AG08395 (cell line): ENCODE data around the gene DSG2.

Source experiments
- DNase-seq: peaks from one replicate; pipeline ENCODE4 v3.0.0; 2012; ENCODE audit warnings: mixed read lengths, low spot score

The DSG2 gene

DNA sequence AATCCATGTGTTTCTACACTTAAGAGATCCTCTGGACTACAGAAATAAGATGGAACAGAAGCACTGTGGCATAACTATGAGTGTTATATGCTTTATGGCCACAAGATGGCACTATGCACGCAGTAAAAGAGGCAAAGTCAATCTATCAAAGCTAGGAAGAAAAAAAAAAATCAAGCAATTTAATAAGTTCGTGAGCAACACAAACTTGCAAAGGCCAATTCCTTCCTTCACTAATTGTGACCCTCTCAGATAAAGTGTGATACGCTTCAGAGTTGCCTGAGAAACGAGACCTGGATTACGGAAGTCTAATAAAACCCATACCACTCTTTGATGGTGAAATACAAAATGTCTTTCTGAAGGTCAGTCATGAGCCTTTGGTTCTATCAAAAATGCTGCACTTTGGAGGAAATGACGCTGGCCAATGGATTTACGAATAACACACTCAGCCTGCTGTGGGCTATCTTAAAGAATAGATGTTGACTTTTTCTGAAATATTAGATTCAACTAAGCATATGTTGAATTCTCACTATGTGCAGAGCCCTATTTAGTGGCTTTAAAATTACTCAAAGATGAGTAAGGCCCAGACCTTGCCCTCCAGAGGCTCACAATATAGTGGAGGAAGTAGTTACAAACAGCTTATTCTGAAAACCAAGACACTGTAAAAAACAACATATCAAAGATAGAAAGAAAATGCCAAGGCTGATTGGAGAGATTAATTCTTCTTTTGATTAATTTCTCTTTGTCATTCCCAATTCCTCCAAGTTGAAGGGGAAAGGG lies 58.2 kb downstream of the DSG2 start:
- DNase-seq, result peak; percentile 50

DNA sequence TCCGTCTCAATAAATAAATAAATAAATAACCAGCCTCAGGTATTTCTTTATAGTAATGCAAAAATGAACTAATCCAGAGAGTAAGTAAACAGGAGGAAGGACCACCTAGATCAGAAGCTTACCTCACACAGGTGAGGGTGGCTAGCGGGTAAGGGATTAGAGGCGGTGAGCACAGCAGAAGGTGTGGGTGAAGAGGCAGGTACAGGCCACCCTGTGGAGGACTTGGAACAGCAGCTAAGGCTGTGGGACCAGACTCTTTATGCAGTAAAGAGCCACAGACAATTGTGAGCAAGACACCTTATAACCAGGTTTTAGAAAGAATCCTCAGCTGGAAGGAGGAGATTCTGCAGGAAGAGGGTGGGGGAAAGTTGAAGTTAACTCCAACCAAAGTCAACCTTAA lies 59.5 kb downstream of the DSG2 start:
- DNase-seq, result no peak

DNA sequence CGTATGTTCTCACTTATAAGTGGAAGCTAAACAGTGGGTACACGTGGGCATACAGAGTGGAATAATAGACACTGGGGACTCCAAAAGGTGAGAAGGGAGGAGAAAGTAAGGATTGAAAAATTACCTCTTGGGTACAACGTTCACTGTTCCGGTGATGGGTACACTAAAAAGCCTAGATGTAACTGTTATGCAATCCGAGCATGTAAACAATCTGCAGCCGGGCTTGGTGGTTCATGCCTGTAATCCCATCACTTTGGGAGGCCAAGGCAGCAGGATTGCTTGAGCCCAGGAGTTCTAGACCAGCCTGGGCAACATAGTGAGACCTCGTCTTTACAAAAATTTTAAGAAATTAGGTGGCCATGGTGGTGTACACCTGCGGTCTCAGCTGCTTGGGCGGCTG lies 60.6 kb downstream of the DSG2 start:
- no peak for DNase-seq

DNA sequence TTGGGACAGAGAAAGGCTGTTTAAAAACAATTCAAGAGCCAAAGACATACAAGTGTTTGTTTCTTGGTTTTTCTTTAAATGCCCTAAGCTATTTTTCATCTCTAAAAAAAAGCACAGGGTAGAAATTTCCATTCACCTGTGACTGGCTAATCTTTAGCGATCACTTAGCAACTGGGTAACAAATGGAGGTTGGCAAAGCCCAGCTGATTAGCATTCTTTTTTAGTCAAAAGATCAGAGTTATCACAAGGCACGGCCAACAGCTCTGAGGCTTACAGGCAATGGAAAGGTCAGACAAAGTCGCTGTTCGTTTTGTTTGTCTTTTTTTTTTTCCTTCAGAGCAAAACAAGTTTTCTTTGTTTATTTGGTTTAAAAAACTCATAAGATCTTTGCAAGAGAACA lies 64.7 kb downstream of the DSG2 start:
- no peak for DNase-seq

DNA sequence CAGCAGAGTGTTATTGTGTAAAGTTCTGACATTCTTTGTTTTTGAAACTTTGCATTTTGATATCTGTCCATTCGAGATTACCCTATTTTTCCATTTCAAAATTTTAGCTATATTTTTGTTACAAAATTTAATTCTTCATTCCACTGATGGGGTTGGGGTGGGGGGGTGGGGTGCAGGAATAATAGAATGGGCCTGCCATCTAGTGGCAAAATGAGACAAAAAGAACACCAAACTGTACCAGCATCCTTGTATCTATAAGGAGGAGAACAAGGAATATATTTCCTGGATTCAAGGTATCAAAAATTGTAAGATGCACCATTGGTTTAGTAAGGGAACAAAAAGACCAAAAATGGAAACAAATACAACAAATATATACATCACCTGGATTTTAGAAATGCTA lies 65.8 kb downstream of the DSG2 start:
- no peak for DNase-seq

DNA sequence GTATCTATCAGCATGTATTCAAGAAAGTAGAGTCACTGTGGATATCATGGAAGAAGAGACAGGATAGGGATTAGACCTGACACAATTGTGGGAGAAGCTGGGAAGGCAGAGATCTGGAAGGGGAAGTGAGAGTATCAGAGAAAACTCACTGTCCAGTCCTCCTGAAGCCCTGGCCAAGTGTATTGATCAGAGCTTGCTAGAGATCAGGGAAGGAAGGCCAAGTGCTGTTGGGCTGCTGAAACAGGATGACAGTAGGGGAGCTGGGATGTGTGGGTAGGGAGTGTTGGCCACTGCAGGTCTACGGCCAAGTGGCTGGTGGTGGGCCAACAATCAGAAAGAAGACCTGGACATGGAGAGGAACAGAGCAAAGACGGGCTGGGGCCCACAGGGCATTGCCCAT lies 67.4 kb downstream of the DSG2 start:
- no peak for DNase-seq

DNA sequence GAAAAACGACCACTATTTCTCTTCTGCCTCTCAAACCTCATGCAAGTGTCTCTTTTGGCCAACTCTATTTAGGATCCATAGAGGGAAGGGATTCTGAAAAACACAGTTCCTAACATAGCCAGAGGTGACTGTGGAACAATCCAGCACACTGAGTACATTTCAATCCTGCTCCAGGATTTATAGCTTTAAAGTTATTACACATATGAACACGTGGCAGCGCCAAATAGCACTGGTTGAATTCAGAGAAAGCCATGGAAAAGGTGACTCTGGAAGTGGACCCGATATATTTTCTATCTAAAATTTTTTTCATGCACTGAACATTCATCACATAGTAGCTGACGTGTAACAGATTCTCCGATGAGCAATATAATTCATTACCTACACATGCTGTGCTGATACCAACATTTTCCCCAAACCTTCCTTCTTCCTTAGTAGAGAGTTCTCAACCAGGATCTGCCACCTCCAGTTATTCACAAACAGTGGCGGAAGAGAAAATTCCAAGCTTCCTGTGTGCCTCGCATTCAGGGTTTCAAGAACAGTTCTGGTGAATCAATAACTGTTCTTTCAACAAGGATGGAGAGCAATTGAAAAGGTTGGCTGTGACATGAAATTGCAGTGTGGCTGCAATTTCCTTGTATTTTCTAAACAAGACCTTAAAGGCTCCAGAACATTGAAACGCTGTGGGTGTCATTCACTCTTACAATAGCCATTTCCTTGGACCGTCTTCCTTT lies 68.0 kb downstream of the DSG2 start:
- no peak for DNase-seq

DNA sequence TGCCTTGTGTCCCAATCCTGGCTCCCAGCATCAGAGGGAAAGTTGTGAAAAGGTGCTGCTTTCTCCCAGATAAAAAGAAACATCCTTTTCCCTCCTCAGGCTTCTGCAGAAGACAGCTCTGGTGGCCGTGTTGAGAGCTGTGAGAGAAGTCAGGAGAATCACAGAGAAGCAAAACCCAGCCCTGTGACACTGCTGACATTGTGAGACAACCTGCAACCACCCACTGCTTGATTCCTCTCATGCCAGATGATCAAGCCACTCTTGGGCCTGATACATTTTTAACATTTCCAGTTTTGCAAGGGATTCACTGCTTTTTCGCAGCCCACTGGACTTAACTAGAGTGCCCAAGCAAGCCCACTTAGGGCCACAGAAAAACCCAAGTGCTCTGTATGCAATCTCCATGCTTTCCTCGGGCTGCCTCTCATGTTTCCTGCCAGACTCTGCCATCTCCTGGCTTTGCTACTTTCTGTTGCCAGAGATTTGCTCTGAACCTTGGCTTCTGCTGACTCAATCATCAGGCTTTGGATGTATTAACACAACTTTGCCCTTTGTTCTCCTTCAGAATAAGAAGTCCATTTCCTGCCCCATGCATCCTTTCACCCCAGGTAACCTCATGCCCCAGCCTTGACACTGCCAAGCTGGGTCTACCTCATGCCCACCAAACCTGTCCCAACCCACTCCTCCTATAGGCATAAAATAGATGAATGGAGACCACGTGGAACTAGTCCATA lies 68.8 kb downstream of the DSG2 start:
- DNase-seq, result no peak

DNA sequence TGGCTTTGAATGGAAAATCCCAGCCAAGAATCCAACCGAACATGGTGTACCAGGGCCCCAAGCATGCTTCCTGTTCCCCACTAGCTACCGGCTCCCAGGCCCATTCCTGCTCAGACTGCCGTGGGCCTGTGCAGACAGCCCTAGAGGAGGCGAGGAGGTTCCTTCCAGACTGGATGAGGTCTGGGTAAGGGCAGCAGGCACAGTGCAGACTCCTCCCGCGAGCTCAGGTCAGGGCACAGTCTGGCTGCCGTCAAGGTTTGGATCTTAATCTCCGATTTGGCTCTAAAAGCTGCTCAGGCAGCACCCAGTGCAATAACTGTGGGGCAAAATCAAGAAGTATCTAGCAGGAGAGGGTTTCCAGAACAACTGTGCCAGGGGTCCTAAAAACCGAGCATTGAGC lies 74.4 kb downstream of the DSG2 start:
- DNase-seq, result no peak

DNA sequence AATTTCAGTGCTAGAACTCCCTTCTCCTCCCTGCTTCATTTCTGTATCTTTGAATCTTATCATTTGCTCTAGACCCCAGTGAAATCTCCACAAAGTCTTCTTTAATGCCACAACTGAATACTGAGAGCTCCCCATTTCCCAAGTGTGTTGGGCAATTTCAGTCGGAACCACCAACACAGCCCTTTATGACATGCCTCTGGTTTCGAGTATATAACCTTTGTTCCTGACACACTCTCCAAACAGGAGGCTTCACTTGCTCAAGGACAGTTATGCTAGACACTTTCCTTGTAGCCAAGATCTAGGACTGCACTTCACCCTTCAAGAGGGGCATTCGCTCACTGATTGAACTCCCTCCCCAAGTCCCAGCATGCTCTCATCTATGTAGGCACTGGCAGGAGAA lies 75.1 kb downstream of the DSG2 start:
- no peak for DNase-seq

DNA sequence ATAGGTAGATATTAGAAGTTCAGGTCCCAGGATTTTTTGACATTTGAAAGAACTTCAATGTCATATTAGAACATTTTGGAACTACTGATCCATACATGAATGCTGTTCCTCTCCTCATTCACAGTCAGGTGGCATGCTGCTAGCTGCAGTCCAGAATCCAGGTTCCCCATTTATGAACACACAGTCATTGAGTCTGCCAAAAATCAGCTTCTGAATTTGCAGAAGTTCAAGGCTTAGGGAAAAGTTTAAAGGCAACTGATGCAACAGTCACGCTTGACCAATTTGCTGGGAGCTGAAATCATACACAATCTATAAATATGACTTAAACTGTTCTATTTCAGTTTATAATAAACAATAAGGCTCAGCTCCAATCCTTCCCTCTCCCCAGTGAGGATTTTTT lies 76.4 kb downstream of the DSG2 start:
- no peak for DNase-seq

DNA sequence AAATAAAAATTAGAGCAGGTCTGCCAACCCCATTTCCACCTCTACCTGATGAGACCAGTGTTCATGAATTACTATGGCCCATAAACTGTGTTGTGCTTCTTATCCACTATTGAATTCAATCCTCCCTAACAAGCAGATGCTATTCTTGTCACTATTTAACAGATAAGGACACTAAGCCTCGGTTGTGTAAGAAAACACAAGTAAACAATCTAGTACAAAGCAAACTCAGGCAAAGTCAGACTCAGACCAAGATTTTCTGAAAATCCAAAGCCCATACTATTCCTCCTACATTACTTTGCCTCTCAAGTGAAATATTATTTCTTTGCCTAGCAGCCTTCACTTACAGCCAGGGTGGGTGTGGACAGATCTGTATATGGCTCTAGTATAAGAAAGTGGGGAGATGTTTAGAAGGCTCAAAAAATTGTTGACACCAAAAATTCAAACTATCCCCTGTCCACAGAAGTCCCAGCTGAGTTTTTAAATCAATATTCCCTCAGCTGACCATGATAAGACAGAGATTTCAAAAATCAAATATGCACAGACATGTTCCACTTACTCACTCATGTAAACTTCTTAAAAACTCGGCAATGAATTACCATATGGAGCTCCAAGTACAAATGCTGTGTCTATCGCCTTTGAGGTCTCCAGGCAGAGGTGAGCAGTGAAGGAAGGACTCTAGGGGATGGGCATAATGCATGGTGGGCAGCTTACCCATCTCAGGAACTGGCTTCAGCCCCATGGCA lies 77.7 kb downstream of the DSG2 start:
- DNase-seq, result no peak

DNA sequence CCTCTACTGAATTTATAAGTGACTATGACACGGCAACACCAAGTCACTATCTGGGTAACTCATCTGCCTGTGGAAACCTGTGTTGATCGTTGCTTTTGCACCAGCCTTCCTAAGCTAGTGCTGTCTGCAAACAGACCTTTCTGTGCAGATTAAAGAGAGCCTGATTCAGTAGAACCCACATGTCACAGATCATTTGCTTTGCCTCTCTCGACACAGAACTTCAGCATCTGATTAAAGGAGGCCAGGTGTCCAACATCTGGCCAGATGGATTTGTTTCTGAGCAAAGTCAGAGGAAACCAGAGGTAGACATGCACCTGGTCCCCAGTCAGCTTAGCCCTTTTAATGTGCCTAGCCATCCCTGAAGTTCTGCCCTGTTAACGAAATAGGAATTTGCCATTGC lies 78.7 kb downstream of the DSG2 start:
- DNase-seq, result no peak

DNA sequence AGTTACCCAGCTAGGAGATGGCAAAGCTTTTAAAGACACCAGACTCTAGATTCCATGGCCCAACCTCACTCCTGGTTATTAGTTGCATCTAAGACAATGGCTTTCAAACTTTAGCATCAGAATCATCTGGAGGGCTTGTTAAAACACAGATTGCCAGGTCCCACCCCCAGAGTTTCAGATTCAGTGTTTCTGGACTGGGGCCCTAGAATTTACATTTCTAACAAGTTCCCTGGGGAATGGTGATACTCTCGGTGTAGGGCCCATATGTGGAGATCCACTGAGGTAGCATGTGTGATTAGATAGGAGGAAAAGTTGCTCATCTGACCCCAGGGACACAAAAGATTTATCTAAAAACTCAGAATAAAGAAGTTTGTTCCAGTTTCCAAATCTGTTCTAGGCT lies 79.2 kb downstream of the DSG2 start:
- DNase-seq, result no peak

DNA sequence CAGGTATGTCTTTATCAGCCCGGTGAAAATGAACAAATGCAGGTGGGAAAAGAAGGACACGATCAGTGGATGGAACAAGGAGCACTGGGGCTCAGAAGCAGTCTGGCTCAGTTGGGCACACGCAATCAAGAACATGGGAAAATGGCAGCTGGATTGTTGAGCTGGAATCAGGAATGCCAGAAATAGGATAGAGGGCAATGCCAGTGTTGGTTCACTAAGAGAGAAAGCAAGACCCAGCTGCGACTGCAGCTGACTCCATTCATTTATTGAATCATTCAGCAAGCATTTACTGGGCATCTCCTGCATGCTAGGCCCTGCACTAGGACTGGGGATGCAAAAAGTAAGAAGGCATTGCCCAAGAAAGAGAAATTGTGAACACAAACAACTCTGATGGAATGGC lies 80.1 kb downstream of the DSG2 start:
- no peak for DNase-seq

DNA sequence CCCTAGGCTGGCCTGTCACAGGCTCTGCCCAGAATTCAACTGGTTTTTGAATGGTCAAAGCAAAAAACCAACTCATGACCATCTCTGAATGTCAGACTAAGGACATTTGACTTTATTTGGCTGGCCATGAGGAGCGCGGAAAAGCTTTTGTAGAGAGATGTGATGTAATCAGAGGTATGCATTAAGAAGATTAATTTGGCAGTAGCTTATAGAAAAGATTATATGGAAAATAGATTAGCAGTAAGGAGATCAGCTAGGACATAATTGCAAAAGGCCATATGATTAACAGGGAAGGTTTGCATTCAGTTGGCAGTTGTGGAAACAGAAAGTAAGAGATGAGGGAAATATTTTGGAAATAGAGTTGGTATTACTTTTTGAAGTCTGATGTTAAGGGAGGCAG lies 81.4 kb downstream of the DSG2 start:
- no peak for DNase-seq

DNA sequence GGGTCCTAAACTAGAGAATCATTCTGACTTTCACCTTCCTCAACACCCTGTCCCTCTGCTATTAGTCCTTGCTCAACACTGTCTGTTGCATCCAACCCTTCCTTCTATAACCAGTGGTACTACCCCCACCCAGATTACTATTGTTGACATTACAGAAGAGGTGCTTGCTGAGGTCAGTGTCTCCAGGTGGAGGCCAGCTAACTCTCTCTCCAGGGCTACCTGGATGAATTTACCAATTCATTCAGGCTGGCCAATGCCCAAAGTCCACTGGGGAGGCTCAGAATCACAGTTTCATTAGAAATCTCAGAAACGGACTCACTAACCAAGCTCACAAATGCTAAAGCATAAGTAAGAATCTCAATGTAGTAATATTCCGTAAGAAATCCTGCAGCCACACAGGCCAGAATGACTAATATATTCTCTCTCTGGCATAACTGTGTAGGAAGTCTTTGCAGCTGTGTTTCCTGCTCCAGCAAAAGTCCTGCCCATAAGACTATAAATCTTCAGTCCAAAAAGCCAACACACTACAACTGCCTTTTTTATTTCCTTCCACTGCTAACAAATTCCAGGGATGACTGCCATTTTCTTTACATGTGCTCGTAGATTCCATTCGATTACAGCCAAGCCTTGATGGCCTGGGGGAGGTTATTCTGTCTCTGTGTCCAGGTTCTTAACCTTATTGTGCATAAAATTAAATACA lies 83.7 kb downstream of the DSG2 start:
- peak; percentile 14 for DNase-seq

DNA sequence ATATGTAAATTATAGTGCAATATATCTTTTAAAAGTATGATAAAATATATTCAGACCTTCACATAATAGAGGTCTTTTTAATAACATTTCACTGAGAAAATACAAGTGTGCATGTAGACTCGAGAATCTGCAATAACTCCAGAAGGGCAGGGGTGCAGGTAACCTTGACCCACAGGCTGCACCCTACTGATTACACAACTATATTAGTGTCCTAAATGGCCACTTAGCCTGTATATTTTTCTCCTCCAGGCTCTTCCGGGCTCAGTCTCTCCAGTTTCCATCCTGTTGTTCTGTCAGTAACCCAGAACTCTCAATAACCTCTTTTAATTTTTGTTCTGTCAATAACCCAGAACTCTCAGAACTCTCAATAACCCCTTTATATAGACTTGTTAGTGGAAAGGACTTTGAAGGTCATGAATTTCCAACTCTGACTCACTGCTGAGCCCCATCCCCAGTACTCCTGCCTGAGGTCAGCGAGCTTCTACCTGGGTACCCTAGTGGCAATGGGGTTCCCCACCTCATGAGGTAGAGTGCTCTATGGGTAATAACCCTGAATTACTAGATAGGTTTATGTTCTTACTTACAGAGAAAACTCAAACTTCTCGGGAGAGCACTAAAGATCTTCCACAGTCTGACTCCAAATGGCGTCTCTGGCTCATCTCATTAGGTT lies 85.3 kb downstream of the DSG2 start:
- DNase-seq, result no peak

DNA sequence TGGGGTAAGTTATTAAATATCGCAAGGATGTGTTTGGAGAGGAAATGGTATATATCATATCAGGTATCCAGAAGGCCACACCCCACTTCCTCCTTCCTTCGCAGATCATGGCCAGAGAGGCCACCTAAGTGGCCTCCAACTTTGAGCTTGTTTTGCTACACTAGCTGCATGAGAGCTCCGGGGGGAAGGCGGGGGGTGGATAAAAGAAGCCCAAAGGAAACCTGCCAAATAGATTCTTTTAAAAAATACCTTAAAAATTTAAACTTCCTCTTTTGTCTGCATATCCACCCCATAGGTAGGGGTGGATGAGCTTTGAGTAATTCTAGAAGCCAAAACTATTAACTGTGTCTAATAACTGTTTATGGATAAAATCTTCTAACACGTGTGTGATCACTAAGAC lies 88.0 kb downstream of the DSG2 start:
- no peak for DNase-seq

DNA sequence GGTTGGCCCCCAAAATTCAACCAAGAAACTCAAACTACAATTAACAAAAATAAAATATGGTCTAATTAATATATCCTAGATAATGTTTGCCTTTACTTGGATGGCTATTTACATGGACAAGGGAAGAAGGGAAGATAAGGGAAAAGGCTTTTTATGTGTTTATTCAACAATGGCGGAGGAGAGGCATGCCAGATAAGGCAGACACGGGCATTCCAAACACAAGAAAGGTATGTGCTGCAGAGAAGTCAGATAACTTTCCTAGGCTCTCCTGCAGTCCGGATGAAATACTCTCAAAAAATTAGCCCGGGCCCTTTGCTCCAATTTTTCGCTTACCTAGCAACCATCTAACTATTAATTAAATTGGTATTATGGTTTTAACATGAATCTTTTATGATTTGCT lies 88.6 kb downstream of the DSG2 start:
- DNase-seq, result no peak

DNA sequence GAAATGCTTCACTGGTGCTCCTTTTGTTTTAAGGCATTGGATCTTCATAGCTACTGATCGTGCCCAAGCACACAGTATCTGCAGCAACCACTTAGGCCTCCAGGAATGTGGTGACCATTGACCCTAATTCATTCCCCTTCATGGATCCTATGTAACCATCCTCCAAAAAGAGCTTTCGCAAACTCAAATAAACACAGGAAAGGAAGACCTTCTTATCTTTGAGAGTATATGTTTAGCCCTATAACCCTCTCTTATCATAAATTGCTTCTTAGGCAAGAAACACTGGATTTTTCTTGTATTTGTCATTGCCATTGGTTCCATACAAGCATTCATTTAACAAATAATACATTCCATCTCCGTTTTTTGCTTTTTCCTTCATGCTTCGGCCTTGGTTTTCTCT lies 89.6 kb downstream of the DSG2 start:
- no peak for DNase-seq
